T-helper 9 cell (primary cell): Measurements from ENCODE around the gene PRKCE.
"Not testable (repeated sequence)": the region's sequence is repeated elsewhere in the genome, so short reads cannot be mapped to it uniquely, and the experiment has no call there.

ENCODE experiments used
- DNase-seq: peaks from one replicate; pipeline ENCODE4 v3.0.0-alpha.2; 2020

The PRKCE gene

DNA sequence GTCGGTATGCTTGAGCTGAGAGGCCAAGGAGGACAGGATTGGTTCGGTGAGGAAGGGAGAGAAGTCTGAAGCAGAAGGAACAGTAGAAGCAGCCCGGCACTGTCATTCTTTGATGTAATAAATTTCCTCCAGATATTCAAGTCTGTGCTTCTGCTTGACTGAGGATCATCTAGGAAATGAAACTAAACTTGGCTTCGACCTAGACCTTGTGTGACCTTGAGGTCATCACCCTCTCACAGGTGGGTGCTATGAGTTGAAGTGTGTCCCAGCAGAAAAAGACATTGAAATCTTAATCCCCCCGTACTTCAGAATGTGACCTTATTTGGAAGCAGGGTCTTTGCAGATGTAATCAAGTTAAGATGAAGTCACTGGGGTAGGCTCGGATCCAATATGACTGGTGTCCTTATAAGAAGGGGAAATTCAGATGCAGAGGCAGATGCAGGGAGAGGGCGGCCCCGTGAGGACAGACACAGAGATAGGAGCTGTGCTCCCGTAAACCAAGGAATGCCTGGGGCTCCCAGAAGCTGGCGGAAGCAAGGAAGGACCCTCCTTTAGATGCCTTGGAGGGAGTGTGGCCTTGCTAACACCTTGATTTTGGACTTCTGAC, 49.0 kb downstream of the PRKCE start:
- no peak for DNase-seq

DNA sequence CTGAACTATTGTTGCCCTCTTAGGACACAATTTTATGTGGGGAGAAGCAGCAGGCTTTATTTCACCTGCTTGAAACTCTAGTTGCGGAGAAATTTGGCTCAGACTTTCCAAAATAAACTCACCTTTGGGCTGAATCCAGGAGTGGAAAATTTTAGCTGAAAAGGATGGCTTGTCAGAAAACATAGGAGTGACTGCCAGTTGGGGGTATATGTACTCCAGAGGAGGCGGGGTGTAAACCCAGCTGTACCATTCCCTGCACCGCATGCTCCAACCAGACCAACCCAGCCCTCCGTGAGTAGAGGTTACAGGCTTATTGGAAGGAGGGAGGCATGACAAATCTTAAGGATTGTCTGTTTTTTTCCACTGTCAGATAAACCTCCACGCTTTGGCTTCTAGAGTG, 53.8 kb downstream of the PRKCE start:
- no peak for DNase-seq

DNA sequence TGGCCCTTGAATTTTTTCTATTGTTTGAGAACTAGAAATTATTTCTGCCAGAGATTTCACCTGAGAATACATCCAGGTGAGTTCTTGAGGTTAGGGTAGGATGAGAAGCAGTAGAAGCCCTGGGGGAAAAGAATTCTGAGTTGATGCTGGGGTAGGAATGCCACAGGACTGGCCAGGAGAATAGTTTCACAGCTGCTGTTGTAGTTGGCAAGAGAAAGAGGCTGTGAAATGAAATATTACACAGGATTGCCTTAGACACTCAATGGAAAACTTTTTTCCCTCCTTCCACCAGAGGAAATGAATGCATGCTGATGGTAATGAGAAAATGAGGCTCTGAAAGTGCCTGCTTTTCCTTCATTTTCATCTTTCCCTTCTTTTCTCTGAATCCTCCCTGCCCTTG, 54.6 kb downstream of the PRKCE start:
- DNase-seq: no peak

DNA sequence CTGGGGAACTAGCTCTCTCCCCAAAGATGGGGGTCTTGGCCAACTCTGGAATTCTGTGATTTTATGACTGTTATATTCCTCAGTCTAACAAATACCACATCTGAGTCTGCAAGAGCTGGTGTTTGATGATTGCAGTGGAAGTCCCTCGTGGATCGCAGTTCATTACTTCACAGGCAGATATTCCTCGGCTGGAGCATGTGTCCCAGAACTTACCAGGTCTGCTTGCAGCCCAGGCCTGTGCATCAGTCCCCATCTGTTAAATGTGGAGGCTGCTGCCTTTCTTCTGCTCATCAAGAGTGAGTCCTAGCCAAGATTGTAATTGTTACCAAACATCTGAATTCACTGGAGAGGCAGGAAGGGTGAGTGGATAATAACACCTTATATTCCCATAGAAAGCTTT, 55.5 kb downstream of the PRKCE start:
- no peak for DNase-seq

DNA sequence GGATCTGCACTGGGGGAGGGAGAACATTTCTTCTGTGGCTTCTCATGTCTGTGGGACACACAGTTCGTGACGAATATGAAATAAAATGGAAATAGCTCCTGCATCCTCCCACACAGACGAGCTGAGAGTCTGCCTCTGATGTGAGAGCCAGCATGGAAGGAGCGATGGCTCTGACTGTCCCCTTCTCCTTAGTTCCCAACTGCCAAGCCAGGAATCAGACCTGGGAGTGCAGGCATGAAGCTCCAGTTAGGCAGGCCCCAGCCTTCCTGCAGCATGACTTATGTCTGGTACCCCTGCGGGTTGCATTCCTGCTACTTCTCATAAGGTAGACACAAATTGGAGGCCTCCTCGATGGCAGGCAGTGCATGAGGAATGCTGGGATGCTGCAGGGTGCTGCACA, 56.2 kb downstream of the PRKCE start:
- DNase-seq: no peak

DNA sequence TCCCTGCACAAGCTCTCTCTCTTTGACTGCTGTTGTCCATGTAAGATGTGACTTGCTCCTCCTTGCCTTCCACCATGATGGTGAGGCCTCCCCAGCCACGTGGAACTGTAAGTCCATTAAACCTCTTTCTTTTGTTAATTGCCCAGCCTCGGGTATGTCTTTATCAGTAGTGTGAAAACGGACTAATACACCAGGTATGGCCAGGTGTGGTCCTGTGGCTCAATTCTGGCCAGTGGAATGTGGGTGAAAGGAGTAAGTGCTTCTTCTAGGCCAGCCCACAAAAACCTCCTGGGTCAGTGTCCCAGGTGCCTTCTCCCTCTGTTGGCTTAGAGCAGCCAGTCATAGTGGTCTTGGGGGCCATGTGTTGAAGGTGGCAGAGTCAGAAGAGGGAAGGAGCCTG, 57.0 kb downstream of the PRKCE start:
- no peak for DNase-seq

DNA sequence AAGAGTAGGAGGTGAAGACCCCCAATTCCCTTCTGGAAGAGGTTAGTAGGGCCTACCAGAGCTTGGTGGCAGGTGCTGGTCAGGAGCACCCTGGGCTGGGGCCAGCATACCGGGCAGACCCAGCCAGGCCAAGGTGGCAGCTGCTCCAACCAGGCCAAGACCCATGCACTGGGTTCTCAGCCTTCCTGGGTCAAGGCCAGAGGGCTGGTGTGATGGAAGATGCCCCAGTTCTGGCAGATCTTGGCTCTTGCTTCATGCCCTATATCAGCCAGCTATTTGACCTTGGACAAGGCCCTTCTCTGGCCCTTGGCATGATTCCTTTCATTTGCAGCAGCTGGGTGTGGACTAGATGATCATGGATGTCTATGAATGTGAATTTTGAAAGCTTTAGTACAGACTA, 57.7 kb downstream of the PRKCE start:
- DNase-seq: no peak

DNA sequence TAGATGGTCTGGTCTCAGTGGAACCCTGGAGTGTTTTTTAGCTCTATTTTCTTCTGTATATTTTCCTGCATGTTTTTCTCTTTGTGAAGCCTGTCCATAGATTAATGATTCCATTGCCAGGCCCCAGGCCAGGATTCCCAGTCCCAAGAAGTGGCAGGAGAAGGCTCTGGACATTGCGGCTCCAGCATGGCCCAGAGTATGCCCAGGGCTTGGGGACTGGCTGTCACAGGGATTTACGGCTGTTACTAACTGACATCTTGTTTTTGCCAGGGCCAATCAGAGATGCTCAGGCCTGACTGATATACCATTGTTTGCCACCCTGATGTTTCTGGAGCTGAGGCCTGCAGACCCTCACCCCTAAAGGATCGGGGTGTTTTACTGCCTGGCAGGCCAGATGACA, 59.0 kb downstream of the PRKCE start:
- DNase-seq: no peak

DNA sequence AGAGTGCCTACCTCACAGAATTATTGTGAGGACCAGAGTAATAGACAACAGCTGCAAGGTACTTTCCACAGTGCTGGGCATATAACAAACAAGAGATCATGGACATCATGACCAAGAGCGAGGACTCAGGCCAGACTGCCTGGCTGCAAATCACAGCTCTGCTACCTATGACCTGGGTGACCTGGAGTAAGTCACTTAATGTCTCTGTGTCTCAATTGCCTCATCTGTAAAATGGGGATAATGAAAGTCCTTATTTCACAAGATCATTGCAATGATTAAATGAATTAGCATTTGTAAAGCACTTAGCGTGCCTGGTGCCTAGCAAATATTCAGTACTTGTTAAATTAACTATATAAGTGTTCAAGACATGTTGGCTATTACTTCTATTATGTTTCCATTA, 59.7 kb downstream of the PRKCE start:
- no peak for DNase-seq

DNA sequence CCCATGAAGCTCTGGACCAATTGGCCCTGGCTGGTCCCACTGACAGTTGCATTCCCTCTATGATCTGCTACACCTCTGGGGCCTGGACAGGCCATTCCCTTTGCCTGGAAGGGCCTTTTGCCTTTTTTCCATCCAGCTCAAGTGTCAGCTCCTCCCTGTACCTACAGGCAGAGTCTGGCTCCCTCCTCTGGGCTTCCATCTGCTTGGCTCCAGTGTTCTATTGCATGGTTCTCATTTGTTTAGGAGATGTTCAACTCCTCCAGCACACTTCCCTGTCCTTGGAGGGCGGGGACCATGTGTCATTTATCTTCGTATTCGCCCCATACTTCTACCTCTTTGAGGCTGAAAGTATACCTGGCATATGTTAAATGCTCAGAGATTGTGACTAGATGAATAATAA, 61.1 kb downstream of the PRKCE start:
- DNase-seq: no peak

DNA sequence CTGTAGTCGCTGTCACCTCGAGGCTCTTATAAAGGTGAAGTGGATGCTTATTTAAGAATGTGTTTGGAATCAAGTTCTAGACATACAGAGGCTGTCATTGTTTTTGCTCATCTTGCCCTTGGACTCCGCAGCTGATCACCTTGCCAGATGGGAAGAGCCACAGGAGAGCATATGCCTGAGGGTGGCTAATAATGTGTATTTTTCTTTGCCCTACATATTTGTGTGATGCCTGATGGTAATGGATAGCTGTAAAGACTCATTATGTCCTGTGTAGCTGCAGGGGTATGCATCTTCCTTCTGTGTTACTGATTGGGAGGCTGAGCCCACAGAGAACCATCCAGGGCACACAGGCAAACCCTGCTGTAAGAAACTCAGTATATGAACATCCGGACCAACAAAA, 61.7 kb downstream of the PRKCE start:
- DNase-seq: no peak

DNA sequence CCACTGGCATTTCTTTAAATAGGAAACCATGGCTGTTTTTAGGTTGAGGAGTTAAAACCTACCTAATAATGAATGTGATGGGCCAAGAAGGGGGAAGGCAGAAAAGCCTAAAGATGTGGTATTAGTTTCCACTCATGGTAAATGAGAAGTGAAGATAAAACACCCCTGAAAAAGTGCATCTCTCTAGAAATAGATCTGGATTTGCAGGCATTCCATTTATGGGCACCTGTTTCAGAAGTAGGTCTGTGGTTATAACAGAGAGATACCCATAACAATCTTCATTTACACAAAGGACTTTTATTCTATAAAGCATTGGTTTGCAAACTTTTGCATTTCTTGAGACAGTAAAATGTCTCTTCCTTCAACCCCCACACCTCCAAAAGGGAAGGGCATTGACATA, 62.1 kb downstream of the PRKCE start:
- no peak for DNase-seq

DNA sequence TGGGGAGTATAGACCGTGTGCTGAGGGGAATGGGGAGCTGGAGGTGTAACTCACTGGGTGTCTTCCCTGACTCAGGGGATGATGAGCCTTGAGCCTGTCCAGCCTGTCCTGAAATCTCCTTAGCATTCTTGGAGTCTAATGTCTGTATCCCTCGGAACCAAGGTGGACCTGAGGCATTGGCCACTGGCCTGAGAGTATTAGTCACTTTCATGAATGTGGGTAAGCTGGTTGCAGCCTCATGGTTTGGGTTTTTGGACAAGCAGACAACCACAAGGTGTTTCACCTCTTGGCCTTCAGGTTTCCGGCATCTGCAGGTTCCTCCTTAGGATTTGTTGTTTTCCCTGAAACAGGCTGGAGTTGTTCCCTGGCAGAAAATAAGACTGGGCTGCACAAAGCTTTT, 63.2 kb downstream of the PRKCE start:
- no peak for DNase-seq

DNA sequence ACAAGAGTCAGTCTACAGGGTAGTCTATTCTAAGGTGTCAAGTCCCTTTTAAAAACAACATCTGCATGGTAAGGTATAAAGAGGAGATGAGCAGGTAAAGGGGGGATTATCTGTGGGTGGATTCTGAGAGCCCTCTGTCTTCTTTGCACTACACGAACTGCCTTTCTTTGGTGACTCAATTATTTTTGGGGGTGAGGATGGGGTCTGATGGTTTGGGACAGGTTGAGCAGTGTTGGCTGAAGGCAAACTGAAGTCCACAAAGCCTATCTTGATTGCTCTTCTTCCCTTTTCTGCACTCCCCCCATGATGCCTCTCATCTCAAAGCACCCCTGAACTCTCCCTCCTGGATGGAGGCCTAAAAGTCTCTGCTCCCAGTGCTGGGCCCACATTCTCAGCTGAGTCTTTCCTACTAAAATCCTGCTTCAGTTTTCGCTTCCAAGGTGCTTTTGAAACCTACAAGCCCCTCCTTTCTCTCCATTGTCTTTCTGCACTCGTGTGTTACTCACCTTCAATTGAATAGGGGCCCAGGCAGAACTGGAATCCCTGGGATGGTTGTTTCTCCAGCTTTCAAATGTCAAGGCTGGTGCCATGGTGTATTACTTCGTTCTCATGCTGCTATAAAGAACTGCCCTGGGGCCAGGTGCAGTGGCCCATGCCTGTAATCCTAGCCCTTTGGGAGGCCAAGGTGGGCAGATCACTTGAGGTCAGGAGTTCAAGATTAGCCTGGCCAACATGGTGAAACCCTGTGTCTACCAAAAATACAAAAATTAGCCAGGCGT, 64.3 kb downstream of the PRKCE start:
- no peak for DNase-seq

DNA sequence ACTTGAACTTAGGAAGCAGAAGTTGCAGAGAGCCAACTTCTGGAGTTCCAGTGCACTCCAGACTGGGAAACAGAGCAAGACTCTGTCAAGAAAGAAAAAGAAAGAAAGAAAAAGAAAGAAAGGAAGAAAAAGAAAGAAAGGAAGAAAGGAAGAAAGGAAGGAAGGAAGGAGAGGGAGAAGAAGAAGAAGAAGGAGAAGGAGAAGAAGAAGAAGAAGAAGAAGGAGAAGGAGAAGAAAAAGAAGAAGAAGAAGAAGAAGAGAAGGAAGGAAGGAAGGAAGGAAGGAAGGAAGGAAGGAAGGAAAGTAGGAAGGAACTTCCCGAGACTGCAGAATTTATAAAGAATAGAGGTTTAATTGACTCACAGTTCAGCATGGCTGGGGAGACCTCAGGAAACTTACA, 65.0 kb downstream of the PRKCE start:
- not testable (repeated sequence) for DNase-seq

DNA sequence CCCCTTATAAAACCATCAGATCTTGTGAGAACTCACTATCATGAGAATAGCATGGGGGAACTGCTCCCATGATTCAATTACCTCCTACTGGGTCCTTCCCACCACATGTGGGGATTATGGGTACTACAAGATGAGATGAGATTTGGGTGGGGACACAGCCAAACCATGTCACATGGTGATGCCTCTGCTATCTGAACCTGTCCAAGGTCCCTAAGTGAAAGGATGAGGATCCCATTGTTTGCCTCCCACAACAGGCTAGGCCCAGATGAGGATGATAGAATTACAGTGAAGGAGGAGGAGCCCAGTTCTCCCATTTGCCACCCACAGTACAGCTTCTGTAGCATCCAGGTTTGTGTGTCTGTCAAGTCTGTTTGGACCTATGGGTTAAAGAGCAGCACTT, 65.4 kb downstream of the PRKCE start:
- no peak for DNase-seq

DNA sequence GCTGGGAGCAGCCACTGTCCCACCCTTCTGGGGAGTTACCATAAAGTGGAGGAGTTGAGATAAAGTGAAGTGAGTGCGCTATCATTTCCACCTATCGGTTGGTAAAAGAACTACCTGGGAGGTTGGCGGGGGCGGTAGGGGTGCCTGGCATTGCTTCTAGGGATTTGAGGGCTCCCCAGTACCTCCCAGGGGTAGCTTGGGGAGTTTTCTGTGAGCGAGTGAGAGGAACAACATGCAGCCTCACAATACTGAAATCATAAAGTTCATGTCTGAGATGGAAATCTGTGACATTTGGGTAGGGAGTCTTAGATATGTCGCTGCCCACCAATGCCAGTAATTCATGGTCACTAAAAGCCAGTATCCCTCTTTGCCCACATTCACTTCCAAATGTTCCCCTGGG, 68.7 kb downstream of the PRKCE start:
- no peak for DNase-seq

DNA sequence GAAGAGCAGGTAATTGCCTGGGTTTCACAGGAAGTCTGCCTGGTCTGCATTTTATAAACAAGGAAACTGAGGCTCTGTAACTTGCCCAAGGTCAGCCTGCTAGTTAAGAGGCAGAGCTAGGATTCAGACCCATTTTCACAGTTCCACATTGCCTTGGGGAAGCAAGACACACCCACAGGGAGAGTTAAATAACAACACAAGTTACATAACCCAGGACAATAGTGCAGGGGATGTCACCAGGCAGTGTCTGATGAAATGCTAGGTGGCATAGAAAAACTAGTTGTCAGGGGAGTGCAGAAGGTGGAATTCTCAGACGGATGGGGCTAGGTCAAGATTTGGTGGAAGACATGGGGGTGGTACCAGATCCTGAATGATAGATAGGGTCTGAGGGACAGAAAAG, 69.7 kb downstream of the PRKCE start:
- no peak for DNase-seq

DNA sequence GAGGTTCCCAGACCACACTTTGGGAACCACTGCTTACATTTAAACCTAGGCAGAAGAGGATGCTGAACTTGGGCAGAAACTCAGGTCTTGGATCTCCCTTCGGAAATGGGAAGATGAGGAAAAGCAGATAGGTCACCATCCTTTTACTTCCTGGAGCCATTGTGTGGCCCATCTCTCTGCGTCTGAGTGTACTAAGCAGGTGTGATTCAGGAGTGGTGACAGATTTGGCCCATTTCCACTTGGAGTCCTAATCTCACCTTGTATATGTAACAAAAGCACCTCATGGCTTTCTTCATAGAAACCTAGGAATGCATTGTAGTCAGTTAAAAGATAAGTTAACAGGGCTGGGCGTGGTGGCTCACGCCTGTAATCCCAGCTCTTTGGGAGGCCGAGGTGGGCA, 71.0 kb downstream of the PRKCE start:
- DNase-seq: no peak

DNA sequence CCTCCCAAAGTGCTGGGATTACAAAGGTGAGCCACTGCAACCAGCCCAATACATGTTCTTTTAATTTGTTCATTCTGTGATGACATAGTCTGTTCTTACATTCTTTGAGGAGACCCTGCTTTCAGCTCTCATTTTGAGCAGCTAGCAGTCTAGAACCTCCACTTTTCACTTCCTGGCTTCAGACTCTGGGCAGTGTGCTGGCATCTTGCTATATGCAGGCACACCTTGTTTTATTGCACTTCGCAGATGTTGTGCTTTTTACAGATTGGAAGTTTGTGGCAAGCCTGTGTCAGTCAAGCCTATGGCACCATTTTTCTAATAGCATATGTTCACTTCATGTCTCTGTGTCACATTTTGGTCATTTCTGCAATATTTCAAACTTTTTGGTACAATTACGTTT, 72.4 kb downstream of the PRKCE start:
- no peak for DNase-seq

DNA sequence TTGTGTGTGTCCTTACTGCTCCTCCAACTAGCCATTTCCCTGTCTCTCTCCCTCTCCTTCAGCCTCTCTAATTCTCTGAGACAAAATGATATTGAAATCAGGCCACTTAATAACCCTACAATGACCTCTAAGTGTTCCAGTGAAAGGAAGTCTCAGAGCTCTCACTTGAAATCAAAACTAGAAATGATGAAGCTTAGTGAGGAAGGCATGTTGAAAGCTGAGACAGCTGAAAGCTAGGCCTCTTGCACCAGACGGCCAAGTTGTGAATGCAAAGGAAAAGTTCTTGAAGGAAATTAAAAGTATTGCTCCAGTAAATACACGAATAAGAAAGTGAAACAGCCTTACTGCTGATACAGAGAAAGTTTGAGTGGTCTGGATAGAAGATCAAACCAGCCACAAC, 72.9 kb downstream of the PRKCE start:
- no peak for DNase-seq

DNA sequence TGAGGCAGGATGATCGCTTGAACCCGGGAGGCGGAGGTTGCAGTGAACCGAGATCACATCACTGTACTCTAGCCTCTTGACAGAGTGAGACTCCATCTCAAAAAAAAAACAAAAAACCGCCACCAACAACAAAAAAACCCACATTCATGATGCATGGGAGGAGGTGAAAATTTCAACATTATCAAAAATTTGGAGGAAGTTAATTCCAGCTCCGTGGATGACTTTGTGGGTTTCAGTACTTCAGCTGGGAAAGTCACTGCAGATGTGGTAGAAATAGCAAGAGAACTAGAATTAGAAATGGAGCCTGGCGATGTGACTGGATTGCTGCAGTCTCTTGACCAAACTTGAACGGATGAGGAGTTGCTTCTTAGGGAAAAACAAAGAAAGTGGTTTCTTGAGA, 74.3 kb downstream of the PRKCE start:
- DNase-seq: no peak

DNA sequence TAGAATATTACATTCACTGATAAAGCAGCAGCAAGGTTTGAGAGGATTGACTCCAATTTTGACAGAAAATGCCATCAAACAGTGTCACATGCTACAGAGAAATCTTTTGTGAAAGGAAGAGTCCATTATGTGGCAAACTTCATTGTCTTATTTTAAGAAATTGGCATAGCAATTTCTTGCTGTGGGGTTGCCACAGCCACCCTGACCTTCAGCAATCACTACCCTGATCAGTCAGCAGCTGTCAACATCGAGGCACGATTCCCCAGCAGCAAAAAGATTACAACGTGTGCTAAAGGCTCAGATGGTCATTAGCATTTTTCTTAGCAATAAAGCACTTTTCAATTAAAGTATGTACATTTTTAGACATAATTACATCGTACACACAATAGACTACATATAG, 74.7 kb downstream of the PRKCE start:
- DNase-seq: no peak

DNA sequence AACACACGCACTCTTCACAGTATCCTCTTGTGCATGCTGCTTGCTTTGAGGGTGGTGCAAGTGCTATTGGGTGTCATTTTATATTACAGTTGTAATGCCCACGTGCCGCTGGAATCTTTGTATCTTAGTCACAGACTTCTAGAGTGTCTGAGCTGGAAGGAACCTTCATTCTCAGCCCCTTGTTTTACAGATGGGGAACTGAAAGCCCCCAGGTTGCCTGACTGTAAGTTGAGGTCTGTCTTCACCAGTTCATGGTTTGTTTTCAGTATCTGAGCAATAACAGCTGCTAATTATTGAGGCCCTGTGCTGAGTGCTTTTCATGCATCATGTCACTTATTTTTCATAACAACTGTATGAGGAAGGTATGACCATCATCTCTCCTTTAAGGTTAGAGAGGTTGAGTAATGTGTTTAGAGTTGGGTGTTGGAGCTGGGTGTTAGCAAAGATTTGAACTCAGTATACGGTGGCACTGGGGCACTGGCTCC, 77.0 kb downstream of the PRKCE start:
- DNase-seq: no peak
